ENCODE data around the gene CTNNA2. TPM values are rescaled to one million over a fixed set of nuclear protein-coding genes. Genes with fewer than 3 reads are reported as not detected.

CTNNA2 gene
- polyA plus RNA-seq, 1 experiment: not detected

- H3K27me3 ChIP-seq (ENCODE audit: control insufficient read depth, insufficient read depth, low read length): no peaks in the 10 kb centered on the region
- no peak for TF ChIP-seq CTCF (IDR thresholded peaks at IDR 0.05; ENCODE audit: low read depth, low read length)
- ChIA-PET CTCF (no interaction called here), POLR2A (no interaction called here)
- H3K27ac ChIP-seq (ENCODE audit: low read depth, low read length): no peak overlapping the region
- peaks cover 3% of the 10 kb centered on the region; the same call in 1 of the 2 replicates for H3K9me3 ChIP-seq (ENCODE audit: control insufficient read depth, insufficient read depth, low read length)
- H3K4me3 ChIP-seq (ENCODE audit: low read depth, low read length): no peak overlapping the region
- no peak for DNase-seq (ENCODE audit: low read depth, low spot score)
These were observed 56.2 kb downstream of the CTNNA2 start for GRCh38 chr2:79569048-79569447.

- no peak for DNase-seq (ENCODE audit: low read depth, low spot score)
- Histone ChIP-seq H3K27ac (ENCODE audit: low read depth, low read length) (no peak overlapping the region), H3K9me3 (ENCODE audit: control insufficient read depth, insufficient read depth, low read length) (peaks cover 2% of the 10 kb centered on the region; the same call in 1 of the 2 replicates), H3K27me3 (ENCODE audit: control insufficient read depth, insufficient read depth, low read length) (no peaks in the 10 kb centered on the region), H3K4me3 (ENCODE audit: low read depth, low read length) (no peak overlapping the region)
- ChIA-PET POLR2A (no interaction called here), CTCF (no interaction called here)
- no peak for TF ChIP-seq CTCF (IDR thresholded peaks at IDR 0.05; ENCODE audit: low read depth, low read length)
These were observed 61.2 kb downstream of the CTNNA2 start for GRCh38 chr2:79573895-79574674.

- Histone ChIP-seq H3K9me3 (ENCODE audit: control insufficient read depth, insufficient read depth, low read length) (peaks cover 3% of the 10 kb centered on the region; the same call in 1 of the 2 replicates), H3K27me3 (ENCODE audit: control insufficient read depth, insufficient read depth, low read length) (no peaks in the 10 kb centered on the region), H3K27ac (ENCODE audit: low read depth, low read length) (no peak overlapping the region), H3K4me3 (ENCODE audit: low read depth, low read length) (no peak overlapping the region)
- ChIA-PET CTCF (no interaction called here), POLR2A (no interaction called here)
- no peak for TF ChIP-seq CTCF (IDR thresholded peaks at IDR 0.05; ENCODE audit: low read depth, low read length)
- DNase-seq (ENCODE audit: low read depth, low spot score): no peak
These were observed 63.6 kb downstream of the CTNNA2 start for GRCh38 chr2:79576451-79576850.

- POLR2A ChIA-PET: no interaction called here
- DNase-seq (ENCODE audit: low read depth, low spot score): no peak
- TF ChIP-seq CTCF (IDR thresholded peaks at IDR 0.05; ENCODE audit: low read depth, low read length): no peak
These were observed 66.1 kb downstream of the CTNNA2 start for GRCh38 chr2:79578952-79579351.

GRCh38 chr2:79580175-79580574 is 67.3 kb downstream of the CTNNA2 start:
- ChIA-PET CTCF (no interaction called here), POLR2A (no interaction called here)
- no peaks in the 10 kb centered on the region for H3K27me3 ChIP-seq (ENCODE audit: control insufficient read depth, insufficient read depth, low read length)
- H3K4me3 ChIP-seq (ENCODE audit: low read depth, low read length): no peak overlapping the region
- TF ChIP-seq CTCF (IDR thresholded peaks at IDR 0.05; ENCODE audit: low read depth, low read length): no peak
- H3K9me3 ChIP-seq (ENCODE audit: control insufficient read depth, insufficient read depth, low read length): peaks cover 3% of the 10 kb centered on the region; the same call in 1 of the 2 replicates
- H3K27ac ChIP-seq (ENCODE audit: low read depth, low read length): no peak overlapping the region
- no peak for DNase-seq (ENCODE audit: low read depth, low spot score)

More at GRCh38 chr2:79578952-79579351, 66.1 kb downstream of the CTNNA2 start:
- peaks cover 3% of the 10 kb centered on the region; the same call in 1 of the 2 replicates for H3K9me3 ChIP-seq (ENCODE audit: control insufficient read depth, insufficient read depth, low read length)
- no peaks in the 10 kb centered on the region for H3K27me3 ChIP-seq (ENCODE audit: control insufficient read depth, insufficient read depth, low read length)
- CTCF ChIA-PET: no interaction called here
- H3K4me3 ChIP-seq (ENCODE audit: low read depth, low read length): no peak overlapping the region
- no peak overlapping the region for H3K27ac ChIP-seq (ENCODE audit: low read depth, low read length)
